Loucy (cell line): ENCODE data around the gene TNFRSF19.

Experiments
- EZH2phosphoT487 ChIP-seq: fragments of 200-600 bp; IDR thresholded peaks from 2 replicates; pipeline ENCODE4 v1.6.1; 2018; ENCODE audit warnings: antibody characterized with exemption, mild to moderate bottlenecking, moderate library complexity, borderline replicate concordance
- TF ChIP-seq, protein P1 (sequence below): fragments of 200-600 bp; sonication (generic); conservative IDR thresholded peaks from 2 replicates; pipeline ENCODE4 v1.5.1; 2014; ENCODE audit warnings: mild to moderate bottlenecking, antibody characterized with exemption, low read length

DNA sequence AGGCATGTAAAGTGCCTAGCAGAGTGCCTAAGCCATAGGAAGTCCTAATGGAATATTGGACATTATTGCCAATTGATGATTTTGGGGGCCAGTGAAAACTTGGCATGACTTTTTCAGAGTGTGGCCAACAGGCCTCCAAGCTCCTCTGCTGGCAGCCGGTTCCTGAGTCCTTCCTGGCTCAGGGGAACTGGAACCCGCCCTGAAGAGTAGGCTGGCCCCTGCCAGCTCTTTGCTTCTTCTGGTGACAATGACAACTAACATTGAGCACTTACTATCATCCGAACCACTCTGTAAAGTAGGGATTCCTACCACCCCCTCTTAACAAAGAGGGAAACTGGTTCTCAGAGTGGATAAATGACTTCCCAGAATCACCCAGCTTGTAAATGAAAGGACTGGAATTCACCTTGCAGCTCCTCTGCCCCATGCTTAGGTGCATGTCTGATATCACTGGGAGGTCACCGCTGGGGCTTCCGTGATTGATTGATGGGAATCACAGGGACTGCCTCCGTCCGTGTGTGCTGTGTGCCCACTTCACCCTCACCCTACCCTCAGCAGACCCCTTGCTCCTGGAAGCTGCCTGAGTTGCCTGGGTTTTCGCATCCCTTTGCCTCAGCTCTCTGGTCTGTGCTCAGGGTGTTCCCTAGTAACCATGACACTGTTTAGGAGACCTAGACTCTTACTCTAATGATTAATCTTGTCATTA, 50.6 kb downstream of the TNFRSF19 start:
- no peak for TF ChIP-seq EZH2phosphoT487
- TF ChIP-seq, protein P1, sequence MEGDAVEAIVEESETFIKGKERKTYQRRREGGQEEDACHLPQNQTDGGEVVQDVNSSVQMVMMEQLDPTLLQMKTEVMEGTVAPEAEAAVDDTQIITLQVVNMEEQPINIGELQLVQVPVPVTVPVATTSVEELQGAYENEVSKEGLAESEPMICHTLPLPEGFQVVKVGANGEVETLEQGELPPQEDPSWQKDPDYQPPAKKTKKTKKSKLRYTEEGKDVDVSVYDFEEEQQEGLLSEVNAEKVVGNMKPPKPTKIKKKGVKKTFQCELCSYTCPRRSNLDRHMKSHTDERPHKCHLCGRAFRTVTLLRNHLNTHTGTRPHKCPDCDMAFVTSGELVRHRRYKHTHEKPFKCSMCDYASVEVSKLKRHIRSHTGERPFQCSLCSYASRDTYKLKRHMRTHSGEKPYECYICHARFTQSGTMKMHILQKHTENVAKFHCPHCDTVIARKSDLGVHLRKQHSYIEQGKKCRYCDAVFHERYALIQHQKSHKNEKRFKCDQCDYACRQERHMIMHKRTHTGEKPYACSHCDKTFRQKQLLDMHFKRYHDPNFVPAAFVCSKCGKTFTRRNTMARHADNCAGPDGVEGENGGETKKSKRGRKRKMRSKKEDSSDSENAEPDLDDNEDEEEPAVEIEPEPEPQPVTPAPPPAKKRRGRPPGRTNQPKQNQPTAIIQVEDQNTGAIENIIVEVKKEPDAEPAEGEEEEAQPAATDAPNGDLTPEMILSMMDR = no peak
